ENCODE data around the gene PLPP6. TPM values are rescaled to one million over a fixed set of nuclear protein-coding genes. Genes with fewer than 3 reads are reported as not detected.

PLPP6 gene
- total RNA-seq, 4 donors from 2014 or later, result 2.5 to 3.1 (median 2.5) TPM

- intact Hi-C loops (cut with DNase I; ENCODE audit: low total_unique reads) (loop anchor here (5.0 kb wide), 1 partner anchor 950 kb away; the partner anchor contains the start of gene RIC1), in situ Hi-C loops (cut with MboI; ENCODE audit: low sequenced_read_pairs in 4 of 4) (loop anchor here in 1 of 4 donors (25.0 kb wide), 1 partner anchor 760 kb away; the partner anchor contains the start of gene PLGRKT)
- Histone ChIP-seq H3K27ac (peak overlapping the region in 3 of 4 donors; percentile 24 to 98 (median 91)), H3K27me3 (no peaks in the 10 kb centered on the region), H3K9me3 (no peaks in the 10 kb centered on the region), H3K36me3 (no peaks in the 10 kb centered on the region), H3K4me3 (no peak overlapping the region), H3K4me1 (peaks cover 24 to 27% of the 10 kb centered on the region in 2 donors)
- TF ChIP-seq CTCF (IDR thresholded peaks at IDR 0.05 in 4 of 5, conservative IDR thresholded peaks at IDR 0.05 in 1 of 5) (no peak), POLR2A (IDR thresholded peaks at IDR 0.05) (no peak)
- DNase-seq (no peak), ATAC-seq (no peak)
These were observed 15.3 kb downstream of the PLPP6 start for GRCh38 chr9:4677392-4677791.

- Histone ChIP-seq H3K27ac (peak overlapping the region; percentile 91 to 99 (median 95)), H3K4me3 (peak overlapping the region; percentile 81 to 98 (median 88)), H3K36me3 (no peaks in the 10 kb centered on the region), H3K27me3 (no peaks in the 10 kb centered on the region), H3K9me3 (no peaks in the 10 kb centered on the region), H3K4me1 (peaks cover 35 to 38% of the 10 kb centered on the region in 2 donors)
- intact Hi-C loops (cut with DNase I; ENCODE audit: low total_unique reads) (loop anchor here (1.0 to 5.0 kb wide), 4 partner anchors 16 to 949 kb away; partner anchors contain the start of genes AK3, PLPP6, RCL1 and RIC1), in situ Hi-C loops (cut with MboI; ENCODE audit: low sequenced_read_pairs in 4 of 4) (loop anchor here in 1 of 4 donors (25.0 kb wide), 1 partner anchor 759 kb away; the partner anchor contains the start of gene PLGRKT)
- ATAC-seq, result peak; percentile 5 to 17
- TF ChIP-seq CTCF (IDR thresholded peaks at IDR 0.05 in 4 of 5, conservative IDR thresholded peaks at IDR 0.05 in 1 of 5) (no peak), POLR2A (IDR thresholded peaks at IDR 0.05) (no peak)
- no peak for DNase-seq
These were observed 16.7 kb downstream of the PLPP6 start for GRCh38 chr9:4678679-4679267.

- TF ChIP-seq CTCF (IDR thresholded peaks at IDR 0.05 in 4 of 5, conservative IDR thresholded peaks at IDR 0.05 in 1 of 5) (peak; percentile 72 to 88 (median 81)), POLR2A (IDR thresholded peaks at IDR 0.05) (peak; percentile 98 to 99)
- in situ Hi-C loops (cut with MboI; ENCODE audit: low sequenced_read_pairs in 4 of 4) (loop anchor here in 1 of 4 donors (10.0 to 25.0 kb wide), 3 partner anchors 55 to 945 kb away; partner anchors contain the start of genes PLGRKT and RIC1), intact Hi-C loops (cut with DNase I; ENCODE audit: low total_unique reads) (loop anchor here (1.0 to 10.0 kb wide), 6 partner anchors 17 to 948 kb away; partner anchors contain the start of genes AK3, JAK2, PDCD1LG2 and PLPP6)
- Histone ChIP-seq H3K4me3 (peak within 1 kb of the TSS; percentile 81 to 98 (median 88)), H3K27ac (peak within 1 kb of the TSS; percentile 91 to 99 (median 95)), H3K9me3 (no peaks in the 10 kb centered on the region), H3K4me1 (peaks cover 40 to 44% of the 10 kb centered on the region in 2 donors), H3K36me3 (no peaks in the 10 kb centered on the region), H3K27me3 (no peaks in the 10 kb centered on the region)
- DNase-seq, result peak; percentile 95 to 96
- ATAC-seq, result peak; percentile 76 to 84
These were observed 17.4 kb downstream of the PLPP6 start, which contains the start of gene CDC37L1 for GRCh38 chr9:4679268-4680172. CDC37L1 (plus strand) TSS chr9:4679569; CDS start chr9:4679768, 199 bp downstream.

GRCh38 chr9:4680173-4680525 is 18.1 kb downstream of the PLPP6 start:
- intact Hi-C loops (cut with DNase I; ENCODE audit: low total_unique reads), result loop anchor here (5.0 to 10.0 kb wide), 2 partner anchors 307 to 835 kb away; partner anchors contain the start of genes JAK2 and PDCD1LG2
- no peak for TF ChIP-seq CTCF (IDR thresholded peaks at IDR 0.05 in 4 of 5, conservative IDR thresholded peaks at IDR 0.05 in 1 of 5)
- TF ChIP-seq POLR2A (IDR thresholded peaks at IDR 0.05), result no peak
- peak overlapping the region; percentile 91 to 99 (median 95) for H3K27ac ChIP-seq
- DNase-seq (no peak), ATAC-seq (peak; percentile 1)
- H3K4me3 ChIP-seq, result peak overlapping the region; percentile 81 to 98 (median 88)
- in situ Hi-C loops (cut with MboI; ENCODE audit: low sequenced_read_pairs in 4 of 4), result loop anchor here in 1 of 4 donors (10.0 to 25.0 kb wide), 3 partner anchors 55 to 945 kb away; partner anchors contain the start of genes PLGRKT and RIC1
- peaks cover 46% of the 10 kb centered on the region in 2 donors for H3K4me1 ChIP-seq
- H3K27me3 ChIP-seq, result no peaks in the 10 kb centered on the region
- no peaks in the 10 kb centered on the region for H3K9me3 ChIP-seq
- H3K36me3 ChIP-seq, result peaks cover 0 to 4% of the 10 kb centered on the region in 2 donors

Measured in gastrocnemius medialis (tissue), 4 donors.